H1 (cell line): ENCODE measurements around the gene ST6GALNAC2. TPM values are rescaled to one million over a fixed set of nuclear protein-coding genes. Genes with fewer than 3 reads are reported as not detected.

ENCODE experiments used
- CTCF ChIA-PET: fragments of 300-600 bp; sonication (Branson Sonifier 250); formaldehyde crosslinking; loops from one replicate; lab custom pipeline; 2021; ENCODE audit not compliant: partially characterized antibody; lab: Charles Lee
- POLR2A ChIA-PET: fragments of 300-600 bp; sonication (Branson Sonifier 250); formaldehyde crosslinking; loops from one replicate; lab custom pipeline; 2021; ENCODE audit warnings: inconsistent platforms; ENCODE audit not compliant: partially characterized antibody; lab: Charles Lee
- DNase-seq, 2 experiments: peaks; one replicate each; pipeline versions ENCODE4 v3.0.0 to v3.0.0-alpha.2; 2010 to 2022; ENCODE audit warnings: low spot score in 2 of 2, low read depth in 1 of 2, mixed read lengths in 1 of 2
- FAIRE-seq: peaks from 2 replicates; lab custom pipeline; 2011; peaks lifted over from hg19 to GRCh38; lab: Jason Lieb, UNC
- H2AFZ ChIP-seq: 2 replicates; pipeline ENCODE4 v1.8.1; 2012; ENCODE audit warnings: low read length, inconsistent platforms
- H2AK5ac ChIP-seq: 2 replicates; pipeline ENCODE4 v1.6.1; 2013; ENCODE audit warnings: low read depth, low read length
- H2BK120ac ChIP-seq: replicated peaks from 2 replicates; pipeline ENCODE3; 2013; ENCODE audit warnings: low read depth, low read length, inconsistent platforms
- H2BK12ac ChIP-seq: 2 replicates; pipeline ENCODE4 v1.6.1; 2013; ENCODE audit warnings: low read depth, low read length
- H2BK15ac ChIP-seq: 2 replicates; pipeline ENCODE4 v1.6.1; 2013; ENCODE audit warnings: low read length
- H2BK20ac ChIP-seq: 2 replicates; pipeline ENCODE4 v1.6.1; 2013; ENCODE audit warnings: low read length
- H2BK5ac ChIP-seq: 2 replicates; pipeline ENCODE4 v1.6.1; 2013; ENCODE audit warnings: low read depth, low read length
- H3K14ac ChIP-seq: 2 replicates; pipeline ENCODE4 v1.6.1; 2013; ENCODE audit warnings: inconsistent platforms; ENCODE audit not compliant: insufficient read length
- H3K18ac ChIP-seq: 2 replicates; pipeline ENCODE4 v1.6.1; 2013; ENCODE audit warnings: low read length; ENCODE audit errors: extremely low read depth
- H3K23ac ChIP-seq: 2 replicates; pipeline ENCODE4 v1.6.1; 2013; ENCODE audit warnings: inconsistent platforms; ENCODE audit not compliant: insufficient read length
- H3K23me2 ChIP-seq: 2 replicates; pipeline ENCODE4 v1.6.1; 2013; ENCODE audit warnings: low read depth, low read length
- H3K27ac ChIP-seq: 2 replicates; pipeline ENCODE4 v1.6.1; 2011; ENCODE audit warnings: low read depth, low read length, inconsistent platforms
- H3K27me3 ChIP-seq, 4 experiments: replicated peaks in 1 of 4; 1 replicate in 1 of 4; 2 replicates in 3 of 4; pipeline versions ENCODE4 v1.6.1 to v1.8.1; 2011 to 2013; ENCODE audit warnings: low read length in 3 of 4, mild to moderate bottlenecking in 3 of 4, inconsistent platforms in 2 of 4, mixed read lengths in 2 of 4, moderate library complexity in 1 of 4; ENCODE audit not compliant: control insufficient read depth in 3 of 4, insufficient read depth in 3 of 4; ENCODE audit errors: extremely low read depth in 1 of 4
- H3K36me3 ChIP-seq, 4 experiments: 2 replicates each; pipeline versions ENCODE4 v1.6.1 to v1.8.1; 2011 to 2013; ENCODE audit warnings: mild to moderate bottlenecking in 4 of 4, low read length in 3 of 4, moderate library complexity in 2 of 4, control low read depth in 1 of 4, inconsistent platforms in 1 of 4; ENCODE audit not compliant: insufficient read depth in 4 of 4, control insufficient read depth in 2 of 4
- H3K4ac ChIP-seq: replicated peaks from 2 replicates; pipeline ENCODE3; 2013; ENCODE audit warnings: low read length, low read depth, mixed read lengths, inconsistent platforms; ENCODE audit not compliant: insufficient read length
- H3K4me1 ChIP-seq, 4 experiments: replicated peaks in 1 of 4; 1 replicate in 1 of 4; 2 replicates in 3 of 4; pipeline versions ENCODE4 v1.6.1 to v1.8.1; 2011 to 2013; ENCODE audit warnings: low read length in 3 of 4, inconsistent platforms in 2 of 4, mixed read lengths in 1 of 4; ENCODE audit not compliant: insufficient read depth in 4 of 4, control insufficient read depth in 3 of 4
- H3K4me2 ChIP-seq, 2 experiments: 2 replicates each; pipeline versions ENCODE4 v1.6.1 to v1.8.1; 2011 to 2013; ENCODE audit warnings: low read depth in 2 of 2, low read length in 2 of 2, control low read depth in 1 of 2, inconsistent platforms in 1 of 2, mild to moderate bottlenecking in 1 of 2; ENCODE audit not compliant: insufficient read depth in 1 of 2
- H3K4me3 ChIP-seq, 4 experiments: fragments of 200-600, 300-600 bp in 1 of 4; sonication (generic), shearing (Covaris generic), sonication (Bioruptor Twin) in 1 of 4; 2 replicates each; pipeline versions ENCODE4 v1.5.1 to v1.8.1; 2011 to 2016; ENCODE audit warnings: low read length in 4 of 4, low read depth in 3 of 4, control low read depth in 2 of 4, inconsistent platforms in 2 of 4, mild to moderate bottlenecking in 2 of 4, mixed read lengths in 1 of 4, moderate library complexity in 1 of 4; ENCODE audit not compliant: insufficient read depth in 2 of 4; ENCODE audit errors: extremely low read depth in 1 of 4
- H3K56ac ChIP-seq: replicated peaks from 2 replicates; pipeline ENCODE3; 2013; ENCODE audit warnings: low read depth, mild to moderate bottlenecking, mixed read lengths, low read length, inconsistent platforms; ENCODE audit not compliant: insufficient read length
- H3K79me1 ChIP-seq: 2 replicates; pipeline ENCODE4 v1.6.1; 2013; ENCODE audit warnings: low read depth, low read length, control low read depth
- H3K79me2 ChIP-seq, 2 experiments: 2 replicates each; pipeline versions ENCODE4 v1.6.1 to v1.8.1; 2012 to 2013; ENCODE audit warnings: low read length in 2 of 2, mild to moderate bottlenecking in 2 of 2, inconsistent platforms in 1 of 2; ENCODE audit not compliant: insufficient read depth in 2 of 2, control insufficient read depth in 1 of 2
- H3K9ac ChIP-seq, 4 experiments: replicated peaks in 1 of 4; 1 replicate in 1 of 4; 2 replicates in 3 of 4; pipeline versions ENCODE4 v1.6.1 to v1.8.1; 2011 to 2013; ENCODE audit warnings: low read depth in 3 of 4, low read length in 3 of 4, control low read depth in 2 of 4, mild to moderate bottlenecking in 2 of 4, moderate library complexity in 2 of 4, inconsistent platforms in 1 of 4; ENCODE audit errors: extremely low read depth in 1 of 4
- H3K9me3 ChIP-seq, 2 experiments: 2 replicates each; pipeline versions ENCODE4 v1.6.1 to v1.8.1; 2012 to 2013; ENCODE audit warnings: mild to moderate bottlenecking in 2 of 2, moderate library complexity in 2 of 2, control low read depth in 1 of 2, inconsistent platforms in 1 of 2, low read depth in 1 of 2, low read length in 1 of 2, mixed read lengths in 1 of 2; ENCODE audit not compliant: insufficient read depth in 2 of 2
- H4K20me1 ChIP-seq, 2 experiments: replicated peaks in 1 of 2; 2 replicates each; pipeline versions ENCODE3 to v1.8.1; 2011 to 2013; ENCODE audit warnings: inconsistent platforms in 2 of 2, low read length in 2 of 2, mild to moderate bottlenecking in 1 of 2; ENCODE audit not compliant: insufficient read depth in 2 of 2, control insufficient read depth in 1 of 2
- H4K5ac ChIP-seq: 2 replicates; pipeline ENCODE4 v1.6.1; 2013; ENCODE audit warnings: low read length, low read depth, mixed read lengths, inconsistent platforms; ENCODE audit not compliant: insufficient read length
- H4K8ac ChIP-seq: 2 replicates; pipeline ENCODE4 v1.8.0; 2013; ENCODE audit warnings: mild to moderate bottlenecking, moderate library complexity, low read length, inconsistent platforms; ENCODE audit not compliant: insufficient read depth; ENCODE audit errors: extremely low read depth
- H4K91ac ChIP-seq: replicated peaks from 2 replicates; pipeline ENCODE3; 2013; ENCODE audit warnings: low read length, mixed read lengths, inconsistent platforms; ENCODE audit not compliant: insufficient read length
- CBX5 ChIP-seq: fragments of 300-800, 300-1000 bp; sonication (generic); IDR thresholded peaks from 2 replicates; pipeline ENCODE4 v1.7.1; 2016; ENCODE audit warnings: antibody characterized with exemption, low read length, low read depth
- JUND ChIP-seq: IDR thresholded peaks from 2 replicates; pipeline ENCODE4 v1.6.1; 2011; ENCODE audit warnings: mild to moderate bottlenecking, improper control_type of control experiment, low read length
- KDM4A ChIP-seq: IDR thresholded peaks from one replicate; pipeline ENCODE4 v1.7.1; 2012; ENCODE audit warnings: low read depth, mild to moderate bottlenecking, moderate library complexity, low read length, inconsistent platforms; ENCODE audit not compliant: severe bottlenecking
- POU5F1 ChIP-seq: IDR thresholded peaks from 2 replicates; pipeline ENCODE4 v1.6.1; 2011; ENCODE audit warnings: low read depth, mild to moderate bottlenecking, low read length, moderate library complexity
- USF2 ChIP-seq: IDR thresholded peaks from 2 replicates; pipeline ENCODE4 v1.6.1; 2011; ENCODE audit warnings: low read length, improper control_type of control experiment
- WGBS, 2 experiments: shearing (Covaris generic) in 1 of 2; methylation state at CpG; one replicate each; pipeline versions ENCODE4 v1.1.6 to v1.1.7; 2013 to 2015; ENCODE audit warnings: low lambda C conversion rate in 2 of 2, mixed read lengths in 2 of 2, inconsistent platforms in 1 of 2, low coverage in 1 of 2, missing lambda C conversion rate in 1 of 2; ENCODE audit not compliant: insufficient replicate concordance in 2 of 2, insufficient coverage in 1 of 2, insufficient read length in 1 of 2; ENCODE audit errors: extremely low coverage in 1 of 2, missing lambda C conversion rate in 1 of 2; 5-methylcytosine and 5-hydroxymethylcytosine counted together
- polyA plus RNA-seq, 7 experiments: library from polyadenylated mRNA; depleted of rRNA in 3 of 7; stranded (reverse) in 5 of 7; unstranded in 2 of 7; fragments of >200 nt in 5 of 7; fragments of 200-250 nt in 2 of 7; gene quantifications; 1 replicate in 5 of 7; 2 replicates in 1 of 7; 4 replicates in 1 of 7; pipeline versions ENCODE4 v1.2.1 to v1.2.3, GENCODE V29; 2011 to 2013; ENCODE audit warnings: missing spikeins in 2 of 7, mixed read lengths in 2 of 7
- total RNA-seq: library from RNA; stranded (reverse); fragmentation: NEBNext Ultra II Directional; extraction: Animal tissue kit (Norgen Biotek cat#: 25700); gene quantifications from 2 replicates; pipeline ENCODE4 v1.2.1, GENCODE V29; 2021

The ST6GALNAC2 gene
- total and polyA plus RNA-seq, 2 of the 8 experiments (the other 6 are each of a cell fraction or from before 2014, with no cell fraction given) = 0.09 TPM; not detected in 1

- ChIA-PET POLR2A (interaction anchor here (1.5 to 6.0 kb wide), 3 partner anchors 9 to 18 kb away, joined by 3 to 40 read pairs (median 31); no protein-coding TSS in a partner anchor), CTCF (interaction anchor here (0.6 to 6.3 kb wide), 11 partner anchors 9 to 1647 kb away, joined by 3 to 25 read pairs (median 4); no protein-coding TSS in a partner anchor)
- Histone ChIP-seq H3K9me3 (no peaks in the 10 kb centered on the region), H3K27ac (no peak overlapping the region), H2AFZ (no peak overlapping the region), H3K14ac (no peak overlapping the region), H3K79me2 (no peaks in the 10 kb centered on the region), H2BK15ac (no peak overlapping the region), H4K5ac (no peak overlapping the region), H2BK5ac (no peak overlapping the region), H3K4me2 (no peak overlapping the region), H3K4ac (no peak overlapping the region), H3K27me3 (peaks cover 0 to 20% (median 15%) of the 10 kb centered on the region in 4 experiments; a peak in 4 of 7 replicates), H3K79me1 (no peaks in the 10 kb centered on the region), H3K23me2 (no peaks in the 10 kb centered on the region), H4K20me1 (no peaks in the 10 kb centered on the region), H4K91ac (no peak overlapping the region), H2BK120ac (no peak overlapping the region), H2BK12ac (no peak overlapping the region), H3K4me1 (peaks cover 0 to 5% (median 2%) of the 10 kb centered on the region in 4 experiments; a peak in 4 of 7 replicates), H2AK5ac (no peak overlapping the region), H3K4me3 (no peak overlapping the region), H3K18ac (no peak overlapping the region), H2BK20ac (no peak overlapping the region), H3K9ac (no peak overlapping the region), H3K36me3 (no peaks in the 10 kb centered on the region), H3K56ac (peak overlapping the region; percentile 84), H3K23ac (no peak overlapping the region), H4K8ac (no peak overlapping the region)
- DNase-seq (no peak), FAIRE-seq (no peak)
- WGBS, 2 experiments = 93% methylated on average over 9 of the region's 9 CpGs; no CpG with 5 or more reads in 1 of the 2 experiments
- no peak for TF ChIP-seq KDM4A
- TF ChIP-seq CBX5 = no peak
- TF ChIP-seq POU5F1 = no peak
- TF ChIP-seq USF2 = no peak
- TF ChIP-seq JUND = no peak
Measured at GRCh38 chr17:76576189-76576588, 9.5 kb downstream of the ST6GALNAC2 start.
